ENCODE data around the gene RAPGEF3.
A peak's percentile ranks its signal among the peaks of the same experiment; 100 is the strongest.

Gene RAPGEF3

GRCh38 chr12:47802312-47802711 is 43.6 kb upstream of the RAPGEF3 start:
- no peak for DNase-seq (ENCODE audit: low read depth)
- peak; percentile 47 for TF ChIP-seq CTCF (IDR thresholded peaks at IDR 0.05; ENCODE audit: low read depth, low read length, missing control alignments)
- H3K4me3 ChIP-seq (ENCODE audit: low read depth, low read length) = no peak overlapping the region

- H3K4me3 ChIP-seq (ENCODE audit: low read depth, low read length) = no peak overlapping the region
- no peak for TF ChIP-seq CTCF (IDR thresholded peaks at IDR 0.05; ENCODE audit: low read depth, low read length, missing control alignments)
- DNase-seq (ENCODE audit: low read depth) = no peak
Measured at GRCh38 chr12:47801904-47802246, 43.2 kb upstream of the RAPGEF3 start.

- H3K4me3 ChIP-seq (ENCODE audit: low read depth, low read length) = no peak overlapping the region
- no peak for DNase-seq (ENCODE audit: low read depth)
- no peak for TF ChIP-seq CTCF (IDR thresholded peaks at IDR 0.05; ENCODE audit: low read depth, low read length, missing control alignments)
Measured at GRCh38 chr12:47801170-47801903, 42.7 kb upstream of the RAPGEF3 start.

GRCh38 chr12:47800582-47800981 is 41.9 kb upstream of the RAPGEF3 start:
- no peak overlapping the region for H3K4me3 ChIP-seq (ENCODE audit: low read depth, low read length)
- DNase-seq (ENCODE audit: low read depth) = no peak
- no peak for TF ChIP-seq CTCF (IDR thresholded peaks at IDR 0.05; ENCODE audit: low read depth, low read length, missing control alignments)

GRCh38 chr12:47799357-47799955 is 40.8 kb upstream of the RAPGEF3 start:
- no peak for TF ChIP-seq CTCF (IDR thresholded peaks at IDR 0.05; ENCODE audit: low read depth, low read length, missing control alignments)
- no peak for DNase-seq (ENCODE audit: low read depth)
- no peak overlapping the region for H3K4me3 ChIP-seq (ENCODE audit: low read depth, low read length)

- no peak for TF ChIP-seq CTCF (IDR thresholded peaks at IDR 0.05; ENCODE audit: low read depth, low read length, missing control alignments)
- DNase-seq (ENCODE audit: low read depth) = no peak
- H3K4me3 ChIP-seq (ENCODE audit: low read depth, low read length) = no peak overlapping the region
Measured at GRCh38 chr12:47798382-47798948, 39.8 kb upstream of the RAPGEF3 start.

Measured in GM12864 (cell line).